Endothelial cell of umbilical vein (primary cell): ENCODE data around the gene ALPK1.

Experiments
- POLR2A ChIP-seq: IDR thresholded peaks from 2 replicates; pipeline ENCODE4 v1.6.1; 2012; ENCODE audit warnings: low read depth, mild to moderate bottlenecking, control low read depth, low read length
- POLR2AphosphoS5 ChIP-seq: IDR thresholded peaks from 2 replicates; pipeline ENCODE4 v1.6.1; 2012; ENCODE audit warnings: low read depth, mild to moderate bottlenecking, control low read depth, low read length, moderate library complexity; ENCODE audit not compliant: insufficient read depth
- TF ChIP-seq, protein P1 (sequence below), 2 donors: IDR thresholded peaks; 1 replicate in 1 of 2; 2 replicates in 1 of 2; pipeline ENCODE4 v1.5.1; 2011; ENCODE audit warnings: low read length in 2 of 2, mild to moderate bottlenecking in 2 of 2, moderate library complexity in 2 of 2, control low read depth in 1 of 2, inconsistent platforms in 1 of 2, low read depth in 1 of 2; ENCODE audit not compliant: insufficient read depth in 1 of 2; ENCODE audit errors: extremely low read depth in 1 of 2

- TF ChIP-seq POLR2A = no peak
- TF ChIP-seq, protein P1, sequence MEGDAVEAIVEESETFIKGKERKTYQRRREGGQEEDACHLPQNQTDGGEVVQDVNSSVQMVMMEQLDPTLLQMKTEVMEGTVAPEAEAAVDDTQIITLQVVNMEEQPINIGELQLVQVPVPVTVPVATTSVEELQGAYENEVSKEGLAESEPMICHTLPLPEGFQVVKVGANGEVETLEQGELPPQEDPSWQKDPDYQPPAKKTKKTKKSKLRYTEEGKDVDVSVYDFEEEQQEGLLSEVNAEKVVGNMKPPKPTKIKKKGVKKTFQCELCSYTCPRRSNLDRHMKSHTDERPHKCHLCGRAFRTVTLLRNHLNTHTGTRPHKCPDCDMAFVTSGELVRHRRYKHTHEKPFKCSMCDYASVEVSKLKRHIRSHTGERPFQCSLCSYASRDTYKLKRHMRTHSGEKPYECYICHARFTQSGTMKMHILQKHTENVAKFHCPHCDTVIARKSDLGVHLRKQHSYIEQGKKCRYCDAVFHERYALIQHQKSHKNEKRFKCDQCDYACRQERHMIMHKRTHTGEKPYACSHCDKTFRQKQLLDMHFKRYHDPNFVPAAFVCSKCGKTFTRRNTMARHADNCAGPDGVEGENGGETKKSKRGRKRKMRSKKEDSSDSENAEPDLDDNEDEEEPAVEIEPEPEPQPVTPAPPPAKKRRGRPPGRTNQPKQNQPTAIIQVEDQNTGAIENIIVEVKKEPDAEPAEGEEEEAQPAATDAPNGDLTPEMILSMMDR (IDR thresholded peaks at IDR 0.05; ENCODE audit: extremely low read depth in 1 of 2, insufficient read depth in 1 of 2, low read depth in 1 of 2, low read length in 2 of 2) = no peak
- no peak for TF ChIP-seq POLR2AphosphoS5
Observed at GRCh38 chr4:112272292-112272691, 24.9 kb upstream of the ALPK1 start.
